Islet precursor cell (in vitro differentiated cells): ENCODE results near the gene USP47.
A peak's percentile ranks its signal among the peaks of the same experiment; 100 is the strongest.

ENCODE experiments used
- DNase-seq: peaks from one replicate; pipeline ENCODE4 v3.0.0-alpha.2; 2018

The USP47 gene

GRCh38 chr11:11967669-11968510 lies 126.1 kb downstream of the USP47 start:
- DNase-seq, result peak; percentile 46

- peak; percentile 51 for DNase-seq
Measured at GRCh38 chr11:11968511-11969280, 126.9 kb downstream of the USP47 start.

GRCh38 chr11:11969380-11970215 lies 127.8 kb downstream of the USP47 start:
- DNase-seq, result peak; percentile 44

- no peak for DNase-seq
Measured at GRCh38 chr11:11970556-11970955, 128.8 kb downstream of the USP47 start.

GRCh38 chr11:11971906-11972547 lies 130.3 kb downstream of the USP47 start:
- DNase-seq, result peak; percentile 42

- DNase-seq, result no peak
Measured at GRCh38 chr11:11972730-11973341, 131.1 kb downstream of the USP47 start.

- DNase-seq, result peak; percentile 72
Measured at GRCh38 chr11:11973361-11973800, 131.6 kb downstream of the USP47 start.

GRCh38 chr11:11973866-11974265 lies 132.1 kb downstream of the USP47 start:
- DNase-seq, result peak; percentile 67

GRCh38 chr11:11975201-11976092 lies 133.7 kb downstream of the USP47 start:
- DNase-seq, result peak; percentile 43

- DNase-seq, result peak; percentile 49
Measured at GRCh38 chr11:11976481-11977127, 134.8 kb downstream of the USP47 start.

- peak; percentile 96 for DNase-seq
Measured at GRCh38 chr11:11977206-11977938, 135.6 kb downstream of the USP47 start.

GRCh38 chr11:11978098-11978637 lies 136.4 kb downstream of the USP47 start:
- DNase-seq, result no peak

- peak; percentile 59 for DNase-seq
Measured at GRCh38 chr11:11978792-11979487, 137.2 kb downstream of the USP47 start.

- DNase-seq, result peak; percentile 85
Measured at GRCh38 chr11:11979488-11980117, 137.8 kb downstream of the USP47 start.

- DNase-seq, result no peak
Measured at GRCh38 chr11:11980200-11980599, 138.4 kb downstream of the USP47 start.

- peak; percentile 54 for DNase-seq
Measured at GRCh38 chr11:11980841-11981308, 139.1 kb downstream of the USP47 start.

- no peak for DNase-seq
Measured at GRCh38 chr11:11981364-11981763, 139.6 kb downstream of the USP47 start.

GRCh38 chr11:11981840-11982239 lies 140.1 kb downstream of the USP47 start:
- DNase-seq, result no peak
